HepG2 (cell line): ENCODE results near the gene NPVF. TPM values are rescaled to one million over a fixed set of nuclear protein-coding genes. Genes with fewer than 3 reads are reported as not detected.

Source experiments
- ASH2L ChIP-seq: fragments of 300-600, 200-600 bp; sonication (generic); IDR thresholded peaks from 2 replicates; pipeline ENCODE4 v1.7.0; 2017; ENCODE audit warnings: low read depth, mild to moderate bottlenecking, moderate library complexity, mixed read lengths, low read length; ENCODE audit not compliant: insufficient read length
- FOXP1 ChIP-seq, 2 experiments: fragments of 450-650 bp in 1 of 2; IDR thresholded peaks; 2 replicates each; pipeline ENCODE4 v1.6.1; 2017 to 2018; ENCODE audit warnings: antibody characterized with exemption in 1 of 2
- ISX ChIP-seq: sonication (generic); formaldehyde crosslinking; conservative IDR thresholded peaks from 2 replicates; pipeline ENCODE4 v1.5.0; 2020; ENCODE audit warnings: missing genetic modification reagents
- MAX ChIP-seq: IDR thresholded peaks from 2 replicates; pipeline ENCODE4 v1.6.1; 2012; ENCODE audit warnings: inconsistent platforms
- NFKBIZ ChIP-seq: IDR thresholded peaks from 2 replicates; pipeline ENCODE4 v1.6.1; 2018; ENCODE audit warnings: missing genetic modification reagents, missing compliant biosample characterization
- PATZ1 ChIP-seq: sonication (generic); formaldehyde crosslinking; IDR thresholded peaks from 2 replicates; pipeline ENCODE4 v1.4.0; 2020; ENCODE audit warnings: missing genetic modification reagents
- PHF20 ChIP-seq: sonication (generic); formaldehyde crosslinking; IDR thresholded peaks from 2 replicates; pipeline ENCODE4 v1.5.0; 2020; ENCODE audit warnings: mild to moderate bottlenecking, missing genetic modification reagents
- POLR2AphosphoS5 ChIP-seq: IDR thresholded peaks from 2 replicates; pipeline ENCODE4 v1.6.1; 2012; ENCODE audit warnings: low read depth, low read length
- RAD21 ChIP-seq: fragments of 450-650 bp; formaldehyde crosslinking; IDR thresholded peaks from 2 replicates; pipeline ENCODE4 v1.5.0; 2020; ENCODE audit warnings: mild to moderate bottlenecking
- SNAI1 ChIP-seq: sonication (generic); formaldehyde crosslinking; IDR thresholded peaks from 2 replicates; pipeline ENCODE4 v1.5.0; 2020; ENCODE audit warnings: mild to moderate bottlenecking, missing genetic modification reagents, borderline replicate concordance
- TCF7L2 ChIP-seq: IDR thresholded peaks from 2 replicates; pipeline ENCODE4 v1.6.1; 2011; ENCODE audit warnings: mild to moderate bottlenecking, low read depth, low read length, moderate library complexity
- TEAD3 ChIP-seq: optimal IDR thresholded peaks from 2 replicates; pipeline ENCODE3; 2016; ENCODE audit warnings: borderline replicate concordance
- ZBTB20 ChIP-seq: sonication (generic); formaldehyde crosslinking; IDR thresholded peaks from 2 replicates; pipeline ENCODE4 v1.8.1; 2023; ENCODE audit warnings: missing genetic modification reagents, low read depth, mild to moderate bottlenecking, borderline replicate concordance
- ZKSCAN1 ChIP-seq: fragments of 150-350 bp; IDR thresholded peaks from 2 replicates; pipeline ENCODE4 v1.6.1; 2014; ENCODE audit warnings: low read length
- ZNF274 ChIP-seq: sonication (generic); formaldehyde crosslinking; IDR thresholded peaks from 2 replicates; pipeline ENCODE4 v1.5.1; 2020; ENCODE audit warnings: mild to moderate bottlenecking, missing genetic modification reagents
- ZNF432 ChIP-seq: sonication (generic); formaldehyde crosslinking; IDR thresholded peaks from 2 replicates; pipeline ENCODE4 v1.5.0; 2020; ENCODE audit warnings: missing genetic modification reagents, mild to moderate bottlenecking, borderline replicate concordance
- ZNF678 ChIP-seq: sonication (generic); formaldehyde crosslinking; IDR thresholded peaks from 2 replicates; pipeline ENCODE4 v1.4.0; 2020; ENCODE audit warnings: mild to moderate bottlenecking, missing genetic modification reagents
- ZNF687 ChIP-seq: sonication (generic); formaldehyde crosslinking; IDR thresholded peaks from 2 replicates; pipeline ENCODE4 v1.5.1; 2020; ENCODE audit warnings: mild to moderate bottlenecking, missing genetic modification reagents, moderate library complexity
- ZNF737 ChIP-seq: sonication (generic); formaldehyde crosslinking; IDR thresholded peaks from 2 replicates; pipeline ENCODE4 v1.5.0; 2020; ENCODE audit warnings: missing genetic modification reagents, mild to moderate bottlenecking, borderline replicate concordance
- polyA plus RNA-seq, 8 experiments: library from polyadenylated mRNA; depleted of rRNA in 3 of 8; stranded (reverse) in 7 of 8; unstranded in 1 of 8; fragments of >200 nt; fragmentation: Illumina TruSeq in 4 of 8; extraction: Trizol in 4 of 8; gene quantifications; 2 replicates each; pipeline versions ENCODE4 v1.2.1 to v1.2.3, GENCODE V29; 2011 to 2016; ENCODE audit warnings: low read depth in 4 of 8, missing spikeins in 1 of 8, mixed read lengths in 1 of 8; ENCODE audit not compliant: insufficient read depth in 1 of 8
- total RNA-seq, 5 experiments: library from RNA; depleted of rRNA; stranded (reverse); fragments of >200 nt; fragmentation: Illumina TruSeq; extraction: Trizol; gene quantifications; 2 replicates each; pipeline ENCODE4 v1.2.3, GENCODE V29; 2016; ENCODE audit warnings: low read depth in 1 of 5

The NPVF gene
- total and polyA plus RNA-seq, 2 of the 13 experiments (the other 11 are each of a cell fraction or from before 2014, with no cell fraction given): not detected

GRCh38 chr7:25179771-25180591, 48.3 kb downstream of the NPVF start (continued):
- no peak for TF ChIP-seq ZNF737 (CRISPR knock-in tag)
- no peak for TF ChIP-seq ISX (CRISPR knock-in tag)
- no peak for TF ChIP-seq MAX
- no peak for TF ChIP-seq TCF7L2
- TF ChIP-seq PHF20 (CRISPR knock-in tag): no peak
- no peak for TF ChIP-seq ZKSCAN1
- no peak for TF ChIP-seq SNAI1
- TF ChIP-seq RAD21 (CRISPR knock-in tag): 0 out of 2 replicates have a peak, but pooled peaks have one; percentile 12
- peak; percentile 59 for TF ChIP-seq PATZ1
- TF ChIP-seq ZNF274 (CRISPR knock-in tag): no peak
- no peak for TF ChIP-seq ZNF432
- peak; percentile 79 for TF ChIP-seq POLR2AphosphoS5
- peak; percentile 63 for TF ChIP-seq ZNF687 (CRISPR knock-in tag)
- TF ChIP-seq ZBTB20 (CRISPR knock-in tag): no peak
- TF ChIP-seq NFKBIZ (CRISPR knock-in tag): no peak
- TF ChIP-seq TEAD3 (CRISPR knock-in tag): peak; percentile 67
- TF ChIP-seq ASH2L: peak; percentile 31
- no peak for TF ChIP-seq ZNF678
- TF ChIP-seq FOXP1 (IDR thresholded peaks at IDR 0.05): no peak
- TF ChIP-seq FOXP1 (CRISPR knock-in tag; IDR thresholded peaks at IDR 0.05): no peak
